H9 (cell line): ENCODE data around the gene ASIC1. TPM values are rescaled to one million over a fixed set of nuclear protein-coding genes. Genes with fewer than 3 reads are reported as not detected.

Experiments
- DNase-seq: peaks from one replicate; pipeline ENCODE4 v3.0.0-alpha.2; 2017
- H2AFZ ChIP-seq: one replicate; pipeline ENCODE4 v1.6.1; 2013; ENCODE audit warnings: mild to moderate bottlenecking, low read length, control low read depth, moderate library complexity
- H2AK5ac ChIP-seq: 2 replicates; pipeline ENCODE4 v1.6.1; 2013; ENCODE audit warnings: low read length, control low read depth, mixed read lengths; ENCODE audit not compliant: insufficient read length
- H2BK120ac ChIP-seq: one replicate; pipeline ENCODE4 v1.6.1; 2013; ENCODE audit warnings: low read depth, mild to moderate bottlenecking, low read length, control low read depth, inconsistent platforms; ENCODE audit not compliant: poor library complexity, severe bottlenecking
- H2BK12ac ChIP-seq: 2 replicates; pipeline ENCODE4 v1.6.1; 2013; ENCODE audit warnings: low read length, control low read depth, mixed read lengths, low read depth; ENCODE audit not compliant: insufficient read length
- H2BK15ac ChIP-seq: 2 replicates; pipeline ENCODE4 v1.6.1; 2013; ENCODE audit warnings: low read depth, low read length, control low read depth
- H2BK20ac ChIP-seq: one replicate; pipeline ENCODE4 v1.6.1; 2013; ENCODE audit warnings: low read depth, mild to moderate bottlenecking, low read length, control low read depth, inconsistent platforms; ENCODE audit not compliant: poor library complexity, severe bottlenecking
- H2BK5ac ChIP-seq: 2 replicates; pipeline ENCODE4 v1.6.1; 2013; ENCODE audit warnings: low read length, control low read depth, mixed read lengths; ENCODE audit not compliant: insufficient read length
- H3K14ac ChIP-seq: 2 replicates; pipeline ENCODE4 v1.6.1; 2013; ENCODE audit warnings: low read length, control low read depth; ENCODE audit not compliant: insufficient read depth
- H3K18ac ChIP-seq: 2 replicates; pipeline ENCODE4 v1.6.1; 2013; ENCODE audit warnings: low read depth, mild to moderate bottlenecking, mixed read lengths, low read length, control low read depth; ENCODE audit not compliant: insufficient read length
- H3K23ac ChIP-seq: 2 replicates; pipeline ENCODE4 v1.6.1; 2013; ENCODE audit warnings: low read length, control low read depth, mixed read lengths, low read depth; ENCODE audit not compliant: insufficient read length
- H3K23me2 ChIP-seq: 2 replicates; pipeline ENCODE4 v1.6.1; 2013; ENCODE audit warnings: low read depth, mild to moderate bottlenecking, mixed read lengths, low read length, control low read depth; ENCODE audit not compliant: insufficient read length, poor library complexity, severe bottlenecking
- H3K27ac ChIP-seq: 2 replicates; pipeline ENCODE4 v1.5.1; 2013; ENCODE audit warnings: low read length, control low read depth, mixed read lengths, low read depth; ENCODE audit not compliant: insufficient read length
- H3K27me3 ChIP-seq: 2 replicates; pipeline ENCODE4 v1.6.1; 2013; ENCODE audit warnings: low read length, control low read depth, inconsistent platforms; ENCODE audit not compliant: insufficient read depth
- H3K4ac ChIP-seq: 2 replicates; pipeline ENCODE4 v1.6.1; 2013; ENCODE audit warnings: low read depth, mild to moderate bottlenecking, control low read depth, inconsistent platforms, low read length, moderate library complexity
- H3K4me1 ChIP-seq: 2 replicates; pipeline ENCODE4 v1.6.1; 2013; ENCODE audit warnings: low read length, control low read depth, inconsistent platforms; ENCODE audit not compliant: insufficient read depth
- H3K4me2 ChIP-seq: 2 replicates; pipeline ENCODE4 v1.6.1; 2013; ENCODE audit warnings: low read length, control low read depth, mixed read lengths; ENCODE audit not compliant: insufficient read length, insufficient read depth
- H3K56ac ChIP-seq: 2 replicates; pipeline ENCODE4 v1.6.1; 2013; ENCODE audit warnings: low read depth, mild to moderate bottlenecking, mixed read lengths, low read length, control low read depth; ENCODE audit not compliant: insufficient read length
- H3K79me1 ChIP-seq: 2 replicates; pipeline ENCODE4 v1.6.1; 2013; ENCODE audit warnings: low read depth, mild to moderate bottlenecking, moderate library complexity, low read length, control low read depth, inconsistent platforms; ENCODE audit not compliant: insufficient read depth, poor library complexity, severe bottlenecking
- H3K79me2 ChIP-seq: 2 replicates; pipeline ENCODE4 v1.6.1; 2013; ENCODE audit warnings: low read length, control low read depth, inconsistent platforms; ENCODE audit not compliant: insufficient read depth
- H3K9ac ChIP-seq: 2 replicates; pipeline ENCODE4 v1.6.1; 2013; ENCODE audit warnings: low read length, control low read depth, mixed read lengths; ENCODE audit not compliant: insufficient read length; ENCODE audit errors: extremely low read depth
- H3K9me3 ChIP-seq: one replicate; pipeline ENCODE4 v1.6.1; 2013; ENCODE audit warnings: low read depth, low read length, inconsistent platforms; ENCODE audit not compliant: control insufficient read depth
- H3T11ph ChIP-seq: one replicate; pipeline ENCODE4 v1.6.1; 2013; ENCODE audit warnings: mild to moderate bottlenecking, low read length, control low read depth, inconsistent platforms
- H4K20me1 ChIP-seq: one replicate; pipeline ENCODE4 v1.6.1; 2013; ENCODE audit not compliant: control insufficient read depth, insufficient read length, insufficient read depth
- H4K5ac ChIP-seq: 2 replicates; pipeline ENCODE4 v1.6.1; 2013; ENCODE audit warnings: low read depth, mild to moderate bottlenecking, mixed read lengths, low read length, control low read depth; ENCODE audit not compliant: insufficient read length
- H4K8ac ChIP-seq: replicated peaks from 2 replicates; pipeline ENCODE4 v1.6.1; 2013; ENCODE audit warnings: low read length, control low read depth, mixed read lengths, low read depth; ENCODE audit not compliant: insufficient read length
- H4K91ac ChIP-seq: 2 replicates; pipeline ENCODE4 v1.6.1; 2013; ENCODE audit warnings: low read depth, mild to moderate bottlenecking, moderate library complexity, mixed read lengths, low read length, control low read depth; ENCODE audit not compliant: insufficient read length
- H3K27ac Mint-ChIP-seq, 3 experiments: 2 replicates in 2 of 3; 3 replicates in 1 of 3; pipeline ENCODE4 v1.8.0; 2020 to 2021; ENCODE audit warnings: mixed read lengths in 3 of 3, mild to moderate bottlenecking in 1 of 3, moderate library complexity in 1 of 3
- H3K27me3 Mint-ChIP-seq: 2 replicates; pipeline ENCODE4 v1.8.0; 2021; ENCODE audit warnings: low read depth, mild to moderate bottlenecking, moderate library complexity, mixed read lengths
- H3K36me3 Mint-ChIP-seq, 3 experiments: 2 replicates in 2 of 3; 3 replicates in 1 of 3; pipeline ENCODE4 v1.8.0; 2020 to 2021; ENCODE audit warnings: low read depth in 3 of 3, mixed read lengths in 3 of 3; ENCODE audit not compliant: insufficient read depth in 1 of 3
- H3K4me1 Mint-ChIP-seq, 2 experiments: 2 replicates each; pipeline ENCODE4 v1.8.0; 2020; ENCODE audit warnings: mixed read lengths in 2 of 2
- H3K4me3 Mint-ChIP-seq, 2 experiments: 2 replicates in 1 of 2; 3 replicates in 1 of 2; pipeline ENCODE4 v1.8.0; 2020 to 2021; ENCODE audit warnings: mild to moderate bottlenecking in 2 of 2, mixed read lengths in 2 of 2, moderate library complexity in 1 of 2
- H3K9me3 Mint-ChIP-seq, 2 experiments: 2 replicates in 1 of 2; 3 replicates in 1 of 2; pipeline ENCODE4 v1.8.0; 2020; ENCODE audit warnings: mild to moderate bottlenecking in 2 of 2, mixed read lengths in 2 of 2, moderate library complexity in 1 of 2
- WGBS: extraction: QIAGEN DNeasy Blood & Tissue Kit; methylation state at CpG from one replicate; pipeline ENCODE4 v1.1.7; 2013; ENCODE audit warnings: missing lambda C conversion rate, low lambda C conversion rate, mixed read lengths; ENCODE audit not compliant: insufficient read length; ENCODE audit errors: extremely low coverage; 5-methylcytosine and 5-hydroxymethylcytosine counted together
- total RNA-seq: library from RNA; stranded (reverse); gene quantifications from 2 replicates; pipeline ENCODE4 v1.2.1, GENCODE V29; 2021
- TF ChIP-seq, protein P1 (sequence below): fragments of 200-600 bp; sonication (generic); conservative IDR thresholded peaks from 3 replicates; pipeline ENCODE4 v1.8.0; 2021; ENCODE audit warnings: antibody characterized with exemption, mild to moderate bottlenecking

Gene ASIC1
- total RNA-seq, 1 experiment from 2014 or later = 3.9 TPM

DNA sequence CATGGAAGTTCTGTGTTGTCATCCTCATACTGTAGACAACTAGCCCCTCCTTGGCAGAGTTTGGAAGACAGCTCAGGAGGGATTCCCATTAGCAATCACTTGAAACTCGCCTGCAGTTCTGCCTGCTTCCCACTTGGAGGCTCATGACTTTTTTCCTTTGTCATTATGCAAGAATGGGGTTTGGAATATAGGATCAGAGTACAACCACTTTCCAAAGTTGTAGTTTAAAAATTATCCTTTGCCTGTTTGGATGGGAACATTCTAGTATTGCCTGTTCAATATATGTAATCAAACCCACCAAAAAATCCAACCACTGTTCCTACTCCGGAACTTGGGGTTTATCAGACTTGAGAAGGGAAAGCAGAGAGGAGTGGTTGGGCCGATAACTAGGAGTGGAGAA lies 44.3 kb downstream of the ASIC1 start:
- no peak overlapping the region for H4K5ac ChIP-seq
- H3K4me1 Mint-ChIP-seq = peaks cover 45 to 48% of the 10 kb centered on the region in 2 experiments
- H3K56ac ChIP-seq = no peak overlapping the region
- no peaks in the 10 kb centered on the region for H4K20me1 ChIP-seq
- H2AFZ ChIP-seq = no peak overlapping the region
- H3K4ac ChIP-seq = no peak overlapping the region
- no peak overlapping the region for H3K4me2 ChIP-seq
- no peak overlapping the region for H3K9ac ChIP-seq
- no peak overlapping the region for H4K8ac ChIP-seq
- H3K4me3 Mint-ChIP-seq = no peak overlapping the region
- H2BK120ac ChIP-seq = no peak overlapping the region
- no peaks in the 10 kb centered on the region for H3K9me3 ChIP-seq
- H2BK5ac ChIP-seq = no peak overlapping the region
- H2BK12ac ChIP-seq = no peak overlapping the region
- H2AK5ac ChIP-seq = no peak overlapping the region
- H3K79me2 ChIP-seq = no peaks in the 10 kb centered on the region
- H3K36me3 Mint-ChIP-seq = peaks cover 30 to 54% (median 48%) of the 10 kb centered on the region in 3 experiments; a peak in 6 of 7 replicates
- no peak overlapping the region for H4K91ac ChIP-seq
- no peaks in the 10 kb centered on the region for H3K79me1 ChIP-seq
- no peak overlapping the region for H3K18ac ChIP-seq
- no peak overlapping the region for H2BK20ac ChIP-seq
- H3T11ph ChIP-seq = no peak overlapping the region
- H3K27ac Mint-ChIP-seq = peak overlapping the region; percentile 44 to 96 (median 91); a peak in 5 of 7 replicates
- no CpG with 5 or more reads among the region's 3 CpGs for WGBS
- H3K27me3 ChIP-seq = no peaks in the 10 kb centered on the region
- H3K23me2 ChIP-seq = no peaks in the 10 kb centered on the region
- H3K4me1 ChIP-seq = no peaks in the 10 kb centered on the region; the same call in 1 of the 2 replicates
- H3K27ac ChIP-seq = no peak overlapping the region
- H3K9me3 Mint-ChIP-seq = no peaks in the 10 kb centered on the region
- no peak overlapping the region for H3K14ac ChIP-seq
- TF ChIP-seq, protein P1, sequence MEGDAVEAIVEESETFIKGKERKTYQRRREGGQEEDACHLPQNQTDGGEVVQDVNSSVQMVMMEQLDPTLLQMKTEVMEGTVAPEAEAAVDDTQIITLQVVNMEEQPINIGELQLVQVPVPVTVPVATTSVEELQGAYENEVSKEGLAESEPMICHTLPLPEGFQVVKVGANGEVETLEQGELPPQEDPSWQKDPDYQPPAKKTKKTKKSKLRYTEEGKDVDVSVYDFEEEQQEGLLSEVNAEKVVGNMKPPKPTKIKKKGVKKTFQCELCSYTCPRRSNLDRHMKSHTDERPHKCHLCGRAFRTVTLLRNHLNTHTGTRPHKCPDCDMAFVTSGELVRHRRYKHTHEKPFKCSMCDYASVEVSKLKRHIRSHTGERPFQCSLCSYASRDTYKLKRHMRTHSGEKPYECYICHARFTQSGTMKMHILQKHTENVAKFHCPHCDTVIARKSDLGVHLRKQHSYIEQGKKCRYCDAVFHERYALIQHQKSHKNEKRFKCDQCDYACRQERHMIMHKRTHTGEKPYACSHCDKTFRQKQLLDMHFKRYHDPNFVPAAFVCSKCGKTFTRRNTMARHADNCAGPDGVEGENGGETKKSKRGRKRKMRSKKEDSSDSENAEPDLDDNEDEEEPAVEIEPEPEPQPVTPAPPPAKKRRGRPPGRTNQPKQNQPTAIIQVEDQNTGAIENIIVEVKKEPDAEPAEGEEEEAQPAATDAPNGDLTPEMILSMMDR = peak; percentile 68
- H2BK15ac ChIP-seq = no peak overlapping the region
- DNase-seq = peak; percentile 78
- H3K27me3 Mint-ChIP-seq = peaks cover 4% of the 10 kb centered on the region
- H3K23ac ChIP-seq = no peak overlapping the region
